Ishikawa (cell line): ENCODE data around the gene CFAP53.
A peak's percentile ranks its signal among the peaks of the same experiment; 100 is the strongest.

Source experiments
- CEBPB ChIP-seq: IDR thresholded peaks from 2 replicates; pipeline ENCODE4 v1.6.1; 2012
- CREB1 ChIP-seq: IDR thresholded peaks from 2 replicates; pipeline ENCODE4 v1.6.1; 2012; ENCODE audit warnings: low read depth
- EP300 ChIP-seq: IDR thresholded peaks from 2 replicates; pipeline ENCODE4 v1.6.1; 2012; ENCODE audit warnings: borderline replicate concordance
- MAX ChIP-seq: IDR thresholded peaks from 2 replicates; pipeline ENCODE4 v1.6.1; 2012
- NFIC ChIP-seq: IDR thresholded peaks from 2 replicates; pipeline ENCODE4 v1.6.1; 2012
- RAD21 ChIP-seq: IDR thresholded peaks from 2 replicates; pipeline ENCODE4 v1.6.1; 2012; ENCODE audit warnings: low read depth
- REST ChIP-seq: IDR thresholded peaks from 2 replicates; pipeline ENCODE4 v1.6.1; 2012; ENCODE audit warnings: low read depth, mild to moderate bottlenecking
- TAF1 ChIP-seq: IDR thresholded peaks from 2 replicates; pipeline ENCODE4 v1.6.1; 2012; ENCODE audit warnings: low read depth, mild to moderate bottlenecking
- TCF12 ChIP-seq: IDR thresholded peaks from 2 replicates; pipeline ENCODE4 v1.6.1; 2012; ENCODE audit warnings: low read depth
- TEAD4 ChIP-seq: IDR thresholded peaks from 2 replicates; pipeline ENCODE4 v1.6.1; 2012
- YY1 ChIP-seq: IDR thresholded peaks from 2 replicates; pipeline ENCODE4 v1.6.1; 2012; ENCODE audit warnings: low read depth

GRCh38 chr18:50307738-50308470, 41.6 kb upstream of the CFAP53 start:
- TF ChIP-seq NFIC = no peak
- TF ChIP-seq TEAD4 = no peak
- no peak for TF ChIP-seq TAF1
- no peak for TF ChIP-seq EP300
- no peak for TF ChIP-seq RAD21
- TF ChIP-seq YY1 = no peak
- 0 out of 2 replicates have a peak, but pooled peaks have one; percentile 3 for TF ChIP-seq CEBPB
- no peak for TF ChIP-seq CREB1
- TF ChIP-seq TCF12 = no peak
- peak; percentile 41; the same call in 1 of the 2 replicates for TF ChIP-seq MAX
- no peak for TF ChIP-seq REST
